Thoracic aorta (tissue), 2 donors: ENCODE data around the gene ESPL1. TPM values are rescaled to one million over a fixed set of nuclear protein-coding genes. Genes with fewer than 3 reads are reported as not detected.
A peak's percentile ranks its signal among the peaks of the same experiment; 100 is the strongest.

Source experiments
- ATAC-seq: fragments of 150-250 bp; one replicate; pipeline ENCODE4 v1.8.0; 2017; ENCODE audit warnings: low read depth; ENCODE audit not compliant: insufficient number of reproducible peaks, low FRiP score
- DNase-seq: peaks from one replicate; pipeline ENCODE4 v3.0.0-alpha.2; 2020; ENCODE audit warnings: low spot score
- H3K27ac ChIP-seq, 2 donors: fragments of 200-600 bp; sonication (generic); 1 replicate in 1 of 2; 2 replicates in 1 of 2; pipeline ENCODE4 v1.5.1; 2016; ENCODE audit warnings: mild to moderate bottlenecking in 2 of 2, moderate library complexity in 2 of 2
- H3K27me3 ChIP-seq: fragments of 200-600 bp; sonication (generic); replicated peaks from 2 replicates; pipeline ENCODE4 v1.6.0; 2016; ENCODE audit warnings: mild to moderate bottlenecking; ENCODE audit not compliant: insufficient read depth
- H3K36me3 ChIP-seq: fragments of 200-600 bp; sonication (generic); one replicate; pipeline ENCODE4 v1.5.1; 2016
- H3K4me1 ChIP-seq, 2 donors: fragments of 200-600 bp; sonication (generic); 1 replicate in 1 of 2; 2 replicates in 1 of 2; pipeline versions ENCODE4 v1.5.1 to v1.6.0; 2016; ENCODE audit warnings: low read depth in 2 of 2, mild to moderate bottlenecking in 1 of 2; ENCODE audit not compliant: control insufficient read depth in 1 of 2
- H3K4me3 ChIP-seq: fragments of 200-600 bp; sonication (generic); 2 replicates; pipeline ENCODE4 v1.5.1; 2016; ENCODE audit warnings: mild to moderate bottlenecking
- H3K9me3 ChIP-seq: fragments of 200-600 bp; sonication (generic); 2 replicates; pipeline ENCODE4 v1.5.1; 2016
- CTCF ChIP-seq: fragments of 200-600 bp; sonication (generic); IDR thresholded peaks from one replicate; pipeline ENCODE4 v1.5.1; 2019; ENCODE audit warnings: antibody characterized with exemption
- total RNA-seq, 2 donors: library from RNA; depleted of rRNA; stranded (reverse); fragments of >200 nt; gene quantifications; one replicate each; pipeline versions ENCODE4 v1.1.0 to v1.2.3, GENCODE V29; 2016

The ESPL1 gene
- total RNA-seq, 2 donors from 2014 or later, result 0.78 to 0.95 TPM

GRCh38 chr12:53220694-53221202 lies 47.4 kb upstream of the ESPL1 start:
- no peaks in the 10 kb centered on the region for H3K9me3 ChIP-seq
- peaks cover 42 to 64% of the 10 kb centered on the region in 2 donors for H3K4me1 ChIP-seq
- peak overlapping the region; percentile 82 for H3K4me3 ChIP-seq
- peak overlapping the region; percentile 97 to 99 for H3K27ac ChIP-seq
- ATAC-seq, result peak; percentile 44
- H3K27me3 ChIP-seq, result no peaks in the 10 kb centered on the region
- H3K36me3 ChIP-seq, result no peaks in the 10 kb centered on the region
- DNase-seq, result peak; percentile 47
- no peak for TF ChIP-seq CTCF

- H3K4me1 ChIP-seq, result peaks cover 42 to 65% of the 10 kb centered on the region in 2 donors
- no peak for TF ChIP-seq CTCF
- ATAC-seq (peak; percentile 38), DNase-seq (no peak)
- no peaks in the 10 kb centered on the region for H3K27me3 ChIP-seq
- peak overlapping the region; percentile 97 to 99 for H3K27ac ChIP-seq
- no peaks in the 10 kb centered on the region for H3K9me3 ChIP-seq
- H3K4me3 ChIP-seq, result peak overlapping the region; percentile 82
- no peaks in the 10 kb centered on the region for H3K36me3 ChIP-seq
Observed at GRCh38 chr12:53221203-53222080, 46.7 kb upstream of the ESPL1 start.

GRCh38 chr12:53222170-53222721 lies 45.9 kb upstream of the ESPL1 start:
- H3K27ac ChIP-seq, result peak overlapping the region; percentile 97 to 99
- no peaks in the 10 kb centered on the region for H3K9me3 ChIP-seq
- DNase-seq (no peak), ATAC-seq (no peak)
- no peak for TF ChIP-seq CTCF
- H3K27me3 ChIP-seq, result no peaks in the 10 kb centered on the region
- peaks cover 3% of the 10 kb centered on the region for H3K36me3 ChIP-seq
- H3K4me1 ChIP-seq, result peaks cover 38 to 59% of the 10 kb centered on the region in 2 donors
- peak overlapping the region; percentile 82 for H3K4me3 ChIP-seq

- no peak for TF ChIP-seq CTCF
- no peaks in the 10 kb centered on the region for H3K27me3 ChIP-seq
- H3K4me3 ChIP-seq, result peak overlapping the region; percentile 4
- H3K27ac ChIP-seq, result peak overlapping the region; percentile 97 to 99
- ATAC-seq (no peak), DNase-seq (no peak)
- H3K36me3 ChIP-seq, result peaks cover 3% of the 10 kb centered on the region
- peaks cover 32 to 53% of the 10 kb centered on the region in 2 donors for H3K4me1 ChIP-seq
- no peaks in the 10 kb centered on the region for H3K9me3 ChIP-seq
Observed at GRCh38 chr12:53222806-53223261, 45.3 kb upstream of the ESPL1 start.

- Histone ChIP-seq H3K27ac (peak overlapping the region; percentile 97 to 99), H3K4me1 (peaks cover 26 to 49% of the 10 kb centered on the region in 2 donors), H3K27me3 (no peaks in the 10 kb centered on the region), H3K36me3 (peaks cover 3% of the 10 kb centered on the region), H3K9me3 (no peaks in the 10 kb centered on the region), H3K4me3 (peak overlapping the region; percentile 4)
- no peak for TF ChIP-seq CTCF
- ATAC-seq (no peak), DNase-seq (no peak)
Observed at GRCh38 chr12:53223389-53224060, 44.6 kb upstream of the ESPL1 start.
